GM21529 (cell line): Measurements from ENCODE around the gene TMED1.

ENCODE experiments used
- ATAC-seq: cut with Tn5 transposase; IDR thresholded peaks from one replicate; pipeline ENCODE4 v1.9.1; 2021; ENCODE audit not compliant: unreplicated experiment

TMED1 gene

GRCh38 chr19:10832939-10833296 lies 3.1 kb downstream of the TMED1 start:
- no peak for ATAC-seq

- ATAC-seq = no peak
These were observed 3.7 kb downstream of the TMED1 start for GRCh38 chr19:10831987-10832938.

GRCh38 chr19:10830931-10831779 lies 4.9 kb downstream of the TMED1 start:
- no peak for ATAC-seq

DNA sequence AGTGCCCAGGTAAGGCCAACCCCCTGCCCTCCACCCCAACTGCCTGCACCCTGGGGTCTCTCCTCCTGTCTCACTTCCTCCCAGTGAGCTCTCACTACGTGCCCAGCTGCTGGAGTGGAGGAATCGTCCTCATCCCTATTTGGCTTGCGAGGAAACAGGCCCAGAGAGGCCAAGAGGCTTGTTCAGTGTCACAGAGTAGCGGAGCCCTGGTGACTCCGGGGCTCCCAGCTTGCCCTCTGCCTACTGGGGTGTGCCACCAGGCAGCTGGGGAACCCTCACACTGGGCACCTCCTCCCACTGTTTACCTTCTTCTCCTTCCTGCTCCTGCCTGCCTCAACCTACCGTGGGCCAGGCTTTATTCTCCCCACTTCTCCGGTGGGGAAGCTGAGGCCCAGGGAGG lies 5.6 kb downstream of the TMED1 start:
- no peak for ATAC-seq

- no peak for ATAC-seq
These were observed 6.0 kb downstream of the TMED1 start for GRCh38 chr19:10829967-10830366.

GRCh38 chr19:10828981-10829821 lies 6.8 kb downstream of the TMED1 start:
- ATAC-seq = no peak

DNA sequence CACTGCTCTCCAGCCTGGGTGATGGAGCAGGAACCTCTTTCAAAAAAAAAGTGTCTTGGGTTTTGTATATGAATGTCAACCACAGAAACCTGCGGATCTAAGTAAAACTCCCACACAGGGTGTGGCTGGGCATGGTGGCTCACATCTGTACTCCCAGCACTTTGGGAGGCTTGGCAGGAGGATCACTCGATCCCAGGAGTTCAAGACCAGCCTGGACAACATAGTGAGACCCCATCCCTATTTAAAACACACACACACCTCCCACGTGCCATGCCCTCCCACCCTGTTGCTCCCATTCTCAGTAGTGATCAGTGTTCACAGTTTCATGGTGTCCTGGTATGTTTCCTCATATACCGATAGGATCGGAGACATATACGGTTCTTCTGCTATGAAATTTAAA lies 9.2 kb downstream of the TMED1 start:
- ATAC-seq = no peak

- ATAC-seq = no peak
These were observed 9.8 kb downstream of the TMED1 start for GRCh38 chr19:10826231-10826630.

- ATAC-seq = no peak
These were observed 12.3 kb downstream of the TMED1 start for GRCh38 chr19:10823690-10824089.

DNA sequence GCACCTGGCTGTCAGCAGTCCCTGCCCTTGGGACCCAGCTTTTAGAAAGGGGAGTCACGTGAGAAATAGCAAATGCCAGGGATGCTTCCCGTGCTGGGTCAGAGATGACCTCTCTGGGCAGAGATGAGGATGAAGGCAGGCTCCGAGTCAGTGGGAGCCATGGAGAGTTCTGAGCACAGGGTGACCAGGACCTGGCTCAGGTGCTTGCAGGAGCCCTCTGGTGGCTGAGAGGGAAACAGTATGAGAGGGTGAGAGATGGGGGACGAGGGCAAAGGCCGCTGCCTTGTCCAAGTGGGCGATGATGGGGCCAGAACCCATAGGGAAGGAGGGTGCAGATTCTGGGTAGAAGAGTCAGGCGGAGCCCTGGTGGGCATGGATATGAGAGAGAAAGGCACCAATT lies 15.8 kb downstream of the TMED1 start:
- ATAC-seq = no peak

GRCh38 chr19:10819124-10820060 lies 16.6 kb downstream of the TMED1 start:
- ATAC-seq = no peak

- ATAC-seq = no peak
These were observed 17.5 kb downstream of the TMED1 start for GRCh38 chr19:10818301-10819123.

- ATAC-seq = no peak
These were observed 18.5 kb downstream of the TMED1 start for GRCh38 chr19:10817291-10818038.

DNA sequence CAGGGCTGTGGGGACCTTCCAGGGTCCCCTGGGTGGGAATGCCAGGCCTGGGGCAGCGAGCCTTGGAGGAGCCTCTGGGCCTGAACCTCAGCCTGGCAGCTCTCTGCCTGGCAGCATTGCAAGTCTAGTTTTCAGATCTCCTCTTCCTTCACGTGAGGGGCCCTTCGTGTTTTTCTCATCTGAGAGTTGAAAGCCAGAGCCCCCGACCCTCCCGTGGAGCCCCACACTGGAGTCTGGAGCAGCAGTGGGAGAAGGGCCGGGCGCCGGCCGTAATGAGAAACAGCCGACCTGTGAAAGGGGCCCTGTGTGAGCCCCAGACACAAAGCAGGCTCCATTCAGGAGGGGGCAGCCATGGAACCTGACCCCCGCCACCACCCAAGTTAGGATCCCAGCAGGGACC lies 19.3 kb downstream of the TMED1 start:
- ATAC-seq = no peak

DNA sequence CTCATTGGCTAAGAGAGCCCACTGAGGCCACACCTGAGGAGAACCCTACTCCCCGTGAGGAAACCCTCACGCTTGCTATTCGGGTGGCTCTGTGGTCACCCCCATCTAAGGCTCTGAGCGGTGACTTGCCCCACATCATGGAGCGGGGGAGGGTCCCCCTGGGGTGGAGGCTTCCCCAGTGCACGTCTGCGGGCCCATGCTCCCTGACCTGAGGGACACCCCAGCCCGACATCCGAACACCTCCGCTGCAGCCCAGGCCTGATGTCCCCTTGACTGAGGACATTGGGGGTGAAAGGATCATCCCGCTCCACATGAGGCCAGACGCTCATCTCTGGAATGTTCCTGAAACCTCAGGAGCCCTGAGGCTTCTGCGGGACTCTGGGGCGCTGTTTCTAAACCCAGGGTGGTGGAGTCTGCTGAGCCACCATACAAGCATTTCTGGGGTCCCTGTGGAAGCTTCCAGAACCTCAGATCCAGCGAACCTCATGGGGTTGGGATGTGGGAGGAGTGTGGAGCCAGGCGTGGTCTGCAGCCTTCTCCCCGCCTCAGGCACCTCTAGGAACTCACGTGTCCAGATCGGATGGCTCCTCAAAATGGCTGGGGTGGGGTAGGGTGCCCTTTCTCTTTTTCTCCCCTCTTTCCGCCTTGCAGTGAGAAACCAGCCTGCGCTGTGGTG lies 19.9 kb downstream of the TMED1 start:
- no peak for ATAC-seq

- no peak for ATAC-seq
These were observed 20.9 kb downstream of the TMED1 start for GRCh38 chr19:10815007-10815536.

- no peak for ATAC-seq
These were observed 23.1 kb downstream of the TMED1 start for GRCh38 chr19:10812902-10813404.
